GM12864 (cell line): Measurements from ENCODE around the gene TSPAN5.

Experiments used
- DNase-seq: peaks from one replicate; pipeline ENCODE4 v3.0.0-alpha.2; 2011; ENCODE audit warnings: low read depth
- H3K4me3 ChIP-seq: 2 replicates; pipeline ENCODE4 v1.5.1; 2011; ENCODE audit warnings: mild to moderate bottlenecking, low read depth, low read length, control low read depth
- TF ChIP-seq, protein P1 (sequence below): IDR thresholded peaks from 2 replicates; pipeline ENCODE4 v1.5.1; 2011; ENCODE audit warnings: low read depth, mild to moderate bottlenecking, moderate library complexity, low read length, control low read depth, inconsistent platforms; ENCODE audit errors: missing control alignments

Gene TSPAN5

GRCh38 chr4:98685225-98686042, 27.0 kb upstream of the TSPAN5 start:
- no peak for DNase-seq
- TF ChIP-seq, protein P1, sequence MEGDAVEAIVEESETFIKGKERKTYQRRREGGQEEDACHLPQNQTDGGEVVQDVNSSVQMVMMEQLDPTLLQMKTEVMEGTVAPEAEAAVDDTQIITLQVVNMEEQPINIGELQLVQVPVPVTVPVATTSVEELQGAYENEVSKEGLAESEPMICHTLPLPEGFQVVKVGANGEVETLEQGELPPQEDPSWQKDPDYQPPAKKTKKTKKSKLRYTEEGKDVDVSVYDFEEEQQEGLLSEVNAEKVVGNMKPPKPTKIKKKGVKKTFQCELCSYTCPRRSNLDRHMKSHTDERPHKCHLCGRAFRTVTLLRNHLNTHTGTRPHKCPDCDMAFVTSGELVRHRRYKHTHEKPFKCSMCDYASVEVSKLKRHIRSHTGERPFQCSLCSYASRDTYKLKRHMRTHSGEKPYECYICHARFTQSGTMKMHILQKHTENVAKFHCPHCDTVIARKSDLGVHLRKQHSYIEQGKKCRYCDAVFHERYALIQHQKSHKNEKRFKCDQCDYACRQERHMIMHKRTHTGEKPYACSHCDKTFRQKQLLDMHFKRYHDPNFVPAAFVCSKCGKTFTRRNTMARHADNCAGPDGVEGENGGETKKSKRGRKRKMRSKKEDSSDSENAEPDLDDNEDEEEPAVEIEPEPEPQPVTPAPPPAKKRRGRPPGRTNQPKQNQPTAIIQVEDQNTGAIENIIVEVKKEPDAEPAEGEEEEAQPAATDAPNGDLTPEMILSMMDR: no peak
- no peak overlapping the region for H3K4me3 ChIP-seq

- no peak overlapping the region for H3K4me3 ChIP-seq
- DNase-seq: no peak
- TF ChIP-seq, protein P1: no peak
Observed at GRCh38 chr4:98682719-98683118, 24.3 kb upstream of the TSPAN5 start.

DNA sequence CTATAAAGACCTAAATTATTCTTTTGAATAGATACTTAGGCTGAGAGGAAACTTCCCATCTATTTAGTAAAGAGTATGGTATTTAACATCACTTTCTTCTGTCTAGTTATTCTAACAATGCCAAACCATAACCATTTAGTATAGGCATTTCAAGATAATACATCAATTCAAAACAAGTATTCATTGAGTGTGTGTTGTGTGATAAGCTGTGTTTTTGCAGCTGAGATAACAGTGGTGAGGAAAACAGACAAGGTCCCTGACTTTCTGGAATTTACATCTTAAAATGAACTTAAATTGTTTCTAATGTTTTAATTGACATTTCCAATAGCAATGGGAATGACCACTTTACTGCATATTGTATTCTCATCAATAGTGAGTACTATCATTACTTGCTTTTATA, 22.4 kb upstream of the TSPAN5 start:
- DNase-seq: no peak
- TF ChIP-seq, protein P1: no peak
- H3K4me3 ChIP-seq: no peak overlapping the region

DNA sequence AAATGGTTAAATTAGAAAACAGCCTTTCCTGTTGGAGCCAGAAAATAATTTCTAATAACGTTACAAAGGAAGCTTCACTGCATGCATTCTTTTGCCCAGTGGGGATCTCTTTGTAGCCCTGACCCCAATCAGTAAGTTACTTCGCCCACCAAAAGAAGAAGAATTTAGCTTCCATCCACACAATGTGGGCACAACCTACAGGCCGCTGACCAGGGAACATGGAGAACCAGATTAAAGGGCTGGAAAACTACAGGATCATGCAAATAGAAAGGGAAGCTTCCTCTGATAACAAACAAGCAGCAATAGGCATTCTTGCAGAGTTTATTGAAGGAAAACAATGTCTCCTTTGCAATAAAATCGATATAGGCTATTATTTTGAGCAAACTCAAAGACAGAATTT, 21.3 kb upstream of the TSPAN5 start:
- TF ChIP-seq, protein P1: no peak
- H3K4me3 ChIP-seq: no peak overlapping the region
- DNase-seq: no peak

DNA sequence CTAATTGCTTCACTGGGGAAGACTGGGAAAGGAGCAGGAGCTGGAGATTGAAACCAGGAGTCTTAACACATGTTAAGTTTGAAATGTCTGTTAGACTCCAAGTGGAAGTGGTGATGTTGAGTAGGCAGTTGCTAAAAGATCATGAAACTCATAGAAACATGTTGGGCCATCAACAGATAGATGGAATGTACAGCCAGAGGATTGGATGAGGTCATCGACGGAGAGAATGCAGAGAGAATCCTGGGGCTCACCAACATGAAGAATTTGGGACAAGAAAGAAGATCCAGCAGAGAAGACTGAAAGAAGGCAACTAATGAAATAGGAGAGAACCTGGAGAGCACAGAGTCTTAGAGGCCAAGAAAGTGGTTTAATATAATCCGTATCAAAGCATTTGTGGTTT, 19.4 kb upstream of the TSPAN5 start:
- no peak for DNase-seq
- no peak overlapping the region for H3K4me3 ChIP-seq
- TF ChIP-seq, protein P1: no peak

DNA sequence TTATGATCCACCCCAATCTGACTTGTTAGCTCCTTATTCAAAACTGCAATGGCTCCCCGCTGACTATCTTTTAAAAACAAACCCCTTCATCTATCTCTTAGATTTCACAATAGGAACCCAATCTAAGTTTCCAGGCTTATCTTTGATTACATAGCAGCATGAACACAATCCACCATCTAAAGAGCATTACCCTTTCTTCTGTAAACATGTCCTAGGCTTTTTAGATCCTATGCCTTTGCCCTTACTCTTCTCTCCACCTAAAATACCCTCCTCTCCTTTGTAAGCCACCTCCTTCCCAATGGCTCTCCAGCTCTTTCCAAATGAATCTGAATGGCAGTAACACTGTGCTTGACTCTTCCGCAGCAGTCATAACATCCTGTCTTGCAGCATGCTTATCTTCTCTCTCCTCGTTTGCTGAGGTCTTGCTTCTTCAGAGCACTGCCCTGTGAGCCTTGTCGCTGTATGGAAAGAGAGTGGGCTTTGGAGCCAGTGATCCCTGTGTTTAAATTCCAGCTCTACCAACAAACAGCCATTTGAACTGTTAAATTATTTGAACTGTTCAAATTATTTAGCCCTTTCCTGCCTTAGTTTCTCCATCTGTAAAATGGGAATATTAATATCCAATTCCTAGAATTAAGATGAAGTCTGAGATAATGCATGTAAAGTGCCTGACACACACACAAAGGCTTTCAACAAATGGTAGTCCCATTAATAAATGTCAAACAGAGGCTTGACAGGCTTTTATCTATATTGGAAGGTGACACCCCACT, 16.2 kb upstream of the TSPAN5 start:
- no peak overlapping the region for H3K4me3 ChIP-seq
- TF ChIP-seq, protein P1: no peak
- DNase-seq: no peak
